A673 (cell line): ENCODE measurements around the gene PPP4R2. TPM values are rescaled to one million over a fixed set of nuclear protein-coding genes. Genes with fewer than 3 reads are reported as not detected.

Experiments
- BruUV-seq: library from RNA; stranded (reverse); fragments of 400-500 nt; replicated peaks from 2 replicates; lab custom pipeline; 2021; lab: Mats Ljungman, UMichigan
- CTCF ChIA-PET: fragments of 300-600 bp; sonication (Branson Sonifier 250); formaldehyde crosslinking; loops from one replicate; lab custom pipeline; 2022; ENCODE audit warnings: antibody characterized with exemption; lab: Charles Lee
- POLR2A ChIA-PET: fragments of 300-600 bp; sonication (Branson Sonifier 250); formaldehyde crosslinking; loops from one replicate; lab custom pipeline; 2022; ENCODE audit warnings: antibody characterized with exemption; ENCODE audit not compliant: low non-redundant PET; lab: Charles Lee
- DNase-seq: peaks from one replicate; pipeline ENCODE4 v3.0.0-alpha.2; 2015; ENCODE audit warnings: low spot score
- H3K27ac ChIP-seq: fragments of 200-600 bp; sonication (generic); 2 replicates; pipeline ENCODE4 v1.5.1; 2016; ENCODE audit warnings: mixed run types, low read depth, mild to moderate bottlenecking, mixed read lengths, antibody characterized with exemption, low read length; ENCODE audit not compliant: poor library complexity, severe bottlenecking
- H3K27me3 ChIP-seq: fragments of 200-600 bp; sonication (generic); replicated peaks from 2 replicates; pipeline ENCODE4 v1.6.1; 2017; ENCODE audit warnings: mixed run types, low read depth, mild to moderate bottlenecking, mixed read lengths, antibody characterized with exemption, low read length; ENCODE audit not compliant: insufficient read depth, poor library complexity
- H3K36me3 ChIP-seq: fragments of 200-600 bp; sonication (generic); 2 replicates; pipeline ENCODE4 v1.6.1; 2016; ENCODE audit warnings: mixed run types, mild to moderate bottlenecking, mixed read lengths, antibody characterized with exemption, low read length; ENCODE audit not compliant: insufficient read depth, poor library complexity, severe bottlenecking
- H3K4me1 ChIP-seq: fragments of 200-600 bp; sonication (generic); 2 replicates; pipeline ENCODE4 v1.6.1; 2017; ENCODE audit warnings: mixed run types, mild to moderate bottlenecking, mixed read lengths, antibody characterized with exemption, low read length; ENCODE audit not compliant: insufficient read depth, poor library complexity, severe bottlenecking
- H3K4me3 ChIP-seq: fragments of 200-600 bp; sonication (generic); 2 replicates; pipeline ENCODE4 v1.5.1; 2016; ENCODE audit warnings: low read depth, mixed run types, mild to moderate bottlenecking, mixed read lengths, low read length; ENCODE audit not compliant: poor library complexity, severe bottlenecking
- H3K9me3 ChIP-seq: fragments of 200-600 bp; sonication (generic); 2 replicates; pipeline ENCODE4 v1.6.1; 2016; ENCODE audit warnings: mixed run types, low read depth, mild to moderate bottlenecking, mixed read lengths, antibody characterized with exemption, low read length; ENCODE audit not compliant: poor library complexity, severe bottlenecking
- CTCF ChIP-seq: fragments of 300-800, 200-600 bp; sonication (generic); conservative IDR thresholded peaks from 2 replicates; pipeline ENCODE4 v1.5.1; 2017; ENCODE audit warnings: low read depth, mild to moderate bottlenecking, antibody characterized with exemption, low read length, moderate library complexity, mixed read lengths
- EZH2 ChIP-seq: fragments of 200-600 bp; sonication (generic); IDR thresholded peaks from 2 replicates; pipeline ENCODE4 v1.6.1; 2017; ENCODE audit warnings: borderline replicate concordance, low read depth, mild to moderate bottlenecking, mixed read lengths, antibody characterized with exemption, low read length; ENCODE audit not compliant: poor library complexity, severe bottlenecking
- intact Hi-C: fragments of 100-400 bp; cut with micrococcal nuclease; formaldehyde crosslinking; loops from one replicate; pipeline ENCODE4 v1.10.0; 2022; ENCODE audit not compliant: unreplicated experiment
- total RNA-seq: library from RNA; stranded (reverse); gene quantifications from 2 replicates; pipeline ENCODE4 v1.2.3, GENCODE V29; 2021

The PPP4R2 gene
- total RNA-seq, 1 experiment from 2014 or later: 41.4 TPM

GRCh38 chr3:73070675-73071575 is 74.3 kb downstream of the PPP4R2 start:
- intact Hi-C loops: no loop called here
- BruUV-seq: no TSS peak
- CTCF ChIA-PET: no interaction called here
- Histone ChIP-seq H3K4me1 (no peaks in the 10 kb centered on the region), H3K27me3 (no peaks in the 10 kb centered on the region), H3K36me3 (peaks cover 5% of the 10 kb centered on the region), H3K4me3 (no peak overlapping the region), H3K9me3 (no peaks in the 10 kb centered on the region), H3K27ac (no peak overlapping the region)
- no peak for TF ChIP-seq CTCF
- TF ChIP-seq EZH2: no peak
- POLR2A ChIA-PET: no interaction called here
- DNase-seq: no peak

GRCh38 chr3:73071952-73072351 is 75.3 kb downstream of the PPP4R2 start:
- Histone ChIP-seq H3K4me1 (no peaks in the 10 kb centered on the region), H3K36me3 (peaks cover 5% of the 10 kb centered on the region), H3K27me3 (no peaks in the 10 kb centered on the region), H3K4me3 (no peak overlapping the region), H3K27ac (no peak overlapping the region), H3K9me3 (no peaks in the 10 kb centered on the region)
- no TSS peak for BruUV-seq
- no peak for DNase-seq
- CTCF ChIA-PET: no interaction called here
- no peak for TF ChIP-seq CTCF
- no peak for TF ChIP-seq EZH2
- intact Hi-C loops: no loop called here
- POLR2A ChIA-PET: no interaction called here

GRCh38 chr3:73072634-73073033 is 76.0 kb downstream of the PPP4R2 start:
- no peaks in the 10 kb centered on the region for H3K27me3 ChIP-seq
- DNase-seq: no peak
- no peaks in the 10 kb centered on the region for H3K4me1 ChIP-seq
- no peaks in the 10 kb centered on the region for H3K36me3 ChIP-seq
- TF ChIP-seq EZH2: no peak
- TF ChIP-seq CTCF: no peak
- ChIA-PET POLR2A (no interaction called here), CTCF (no interaction called here)
- H3K9me3 ChIP-seq: no peaks in the 10 kb centered on the region
- BruUV-seq: no TSS peak
- H3K4me3 ChIP-seq: no peak overlapping the region
- intact Hi-C loops: no loop called here
- H3K27ac ChIP-seq: no peak overlapping the region
